GM19395 (cell line): ENCODE measurements around the gene CLDN7.
"Not testable (repeated sequence)": the region's sequence is repeated elsewhere in the genome, so short reads cannot be mapped to it uniquely, and the experiment has no call there.

Experiments used
- ATAC-seq: cut with Tn5 transposase; IDR thresholded peaks from one replicate; pipeline ENCODE4 v1.9.1; 2021; ENCODE audit warnings: mild to moderate bottlenecking, moderate library complexity; ENCODE audit not compliant: unreplicated experiment

The CLDN7 gene

DNA sequence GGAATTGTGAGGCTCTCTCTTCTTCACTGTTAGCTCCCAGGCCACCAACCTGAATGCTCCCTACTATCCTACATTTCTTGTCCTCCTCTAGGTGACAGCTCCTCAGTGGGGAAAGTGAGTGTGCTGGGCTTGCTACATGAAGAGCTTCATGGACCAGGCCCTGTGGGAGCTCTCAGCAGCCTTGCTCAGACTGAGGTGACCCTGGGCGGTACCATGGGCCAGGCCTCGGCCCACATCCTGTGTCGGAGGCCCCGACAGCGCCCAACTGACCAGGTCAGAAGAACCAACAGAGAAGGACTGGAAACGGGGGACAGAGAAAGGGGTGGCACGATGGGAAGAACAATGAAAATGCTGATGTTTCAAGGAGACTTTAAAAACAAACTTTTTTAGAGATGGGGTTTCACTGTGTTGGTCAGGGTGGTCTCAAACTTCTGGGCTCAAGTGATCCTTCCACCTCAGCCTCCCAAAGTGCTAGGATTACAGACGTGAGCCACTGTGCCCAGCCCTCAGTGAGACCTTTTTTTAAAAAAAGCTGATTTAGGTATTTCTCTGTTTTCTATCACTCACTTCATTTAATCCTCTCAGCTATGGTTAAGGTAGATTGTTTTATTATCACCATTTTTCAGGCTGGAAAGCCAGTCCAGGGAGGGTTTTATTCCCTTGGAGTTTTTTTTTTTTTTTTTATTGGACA, 5.4 kb downstream of the CLDN7 start:
- ATAC-seq = no peak

GRCh38 chr17:7254511-7254910, 7.8 kb downstream of the CLDN7 start:
- no peak for ATAC-seq

DNA sequence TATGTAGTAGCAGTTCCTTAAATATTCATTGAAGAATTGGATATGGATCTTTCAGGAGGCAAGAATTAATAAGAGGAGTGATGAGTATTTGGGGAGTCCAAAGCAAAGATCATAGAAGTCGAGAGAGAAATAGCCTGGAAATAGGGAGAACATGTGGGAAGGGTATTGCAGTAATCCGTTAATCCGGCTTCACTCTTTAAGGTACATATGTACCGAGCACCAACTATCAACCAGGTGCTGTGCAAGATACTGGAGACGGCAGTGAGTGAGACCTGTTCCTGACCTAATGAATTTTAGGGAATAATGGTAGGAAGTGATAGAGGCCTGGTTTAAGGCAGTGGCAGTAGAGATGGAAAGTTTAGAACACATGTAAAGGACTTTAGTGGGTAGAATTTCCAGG, 9.2 kb downstream of the CLDN7 start:
- ATAC-seq = no peak

DNA sequence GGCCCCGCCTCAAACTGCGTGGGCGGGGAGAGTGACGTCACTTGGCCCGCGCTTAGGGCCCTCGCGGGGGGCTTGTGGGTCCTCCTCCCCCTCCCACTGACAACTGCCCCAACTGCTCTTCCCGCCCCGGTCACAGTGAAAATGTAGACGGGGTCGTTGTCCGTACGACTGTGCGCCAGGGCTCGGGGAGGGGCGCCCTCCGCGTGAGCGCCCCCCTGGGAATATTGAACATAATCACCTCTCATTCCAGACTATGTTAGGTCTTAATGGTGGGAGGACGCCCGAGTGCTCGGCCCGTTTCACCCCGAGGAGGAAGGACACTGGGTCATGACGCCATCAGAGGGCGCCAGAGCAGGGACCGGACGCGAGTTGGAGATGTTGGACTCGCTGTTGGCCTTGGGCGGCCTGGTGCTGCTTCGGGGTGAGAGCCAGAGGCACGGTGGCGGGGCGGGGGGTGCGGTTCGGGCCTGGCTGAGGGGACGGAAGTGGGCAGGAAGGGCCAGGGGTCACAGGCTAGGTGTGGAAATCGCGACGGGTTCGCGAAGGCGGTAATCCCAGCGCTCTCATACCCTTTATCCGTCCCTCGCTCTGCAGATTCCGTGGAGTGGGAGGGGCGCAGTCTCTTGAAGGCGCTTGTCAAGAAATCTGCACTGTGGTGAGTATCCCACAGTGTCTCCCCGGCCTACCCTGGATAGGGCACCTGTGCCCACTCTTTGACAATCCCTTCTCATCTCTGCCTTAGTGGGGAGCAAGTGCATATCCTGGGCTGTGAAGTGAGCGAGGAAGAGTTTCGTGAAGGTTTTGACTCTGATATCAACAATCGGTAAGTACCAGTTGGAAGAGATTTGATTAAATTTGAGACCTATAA, 9.9 kb downstream of the CLDN7 start, which contains the start of gene ELP5:
TSS of gene ELP5 (plus strand) at position 40 of the 868 bp plus-strand sequence. CDS start at position 376, 336 bp downstream.
- ATAC-seq = peak; percentile 50

- peak; percentile 90 for ATAC-seq
These were observed 10.6 kb downstream of the CLDN7 start, which contains the start of gene CTDNEP1 for GRCh38 chr17:7251661-7252175. CTDNEP1 (minus strand) TSS chr17:7251734; CDS start chr17:7251296, 438 bp downstream.

- ATAC-seq = no peak
These were observed 11.3 kb downstream of the CLDN7 start for GRCh38 chr17:7250695-7251627.

DNA sequence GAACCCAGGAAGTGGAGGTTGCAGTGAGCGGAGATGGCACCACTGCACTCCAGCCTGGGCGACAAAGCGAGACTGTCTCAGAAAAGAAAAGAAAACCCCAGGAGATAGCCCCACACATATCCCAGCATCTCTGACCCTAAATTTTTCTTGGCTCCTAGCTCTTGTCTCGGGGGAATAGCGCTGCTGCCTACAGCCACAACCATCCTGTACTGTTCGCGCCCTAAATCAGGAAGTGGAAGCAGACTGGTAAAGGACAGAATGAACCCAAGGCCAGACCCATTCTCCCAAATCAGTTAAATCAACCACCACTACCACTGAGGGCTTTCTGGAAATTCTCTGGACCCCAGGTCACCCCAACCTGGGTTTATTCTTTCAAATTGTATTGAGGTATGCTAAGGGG, 12.4 kb downstream of the CLDN7 start:
- no peak for ATAC-seq

- no peak for ATAC-seq
These were observed 13.1 kb downstream of the CLDN7 start for GRCh38 chr17:7249214-7249613.

DNA sequence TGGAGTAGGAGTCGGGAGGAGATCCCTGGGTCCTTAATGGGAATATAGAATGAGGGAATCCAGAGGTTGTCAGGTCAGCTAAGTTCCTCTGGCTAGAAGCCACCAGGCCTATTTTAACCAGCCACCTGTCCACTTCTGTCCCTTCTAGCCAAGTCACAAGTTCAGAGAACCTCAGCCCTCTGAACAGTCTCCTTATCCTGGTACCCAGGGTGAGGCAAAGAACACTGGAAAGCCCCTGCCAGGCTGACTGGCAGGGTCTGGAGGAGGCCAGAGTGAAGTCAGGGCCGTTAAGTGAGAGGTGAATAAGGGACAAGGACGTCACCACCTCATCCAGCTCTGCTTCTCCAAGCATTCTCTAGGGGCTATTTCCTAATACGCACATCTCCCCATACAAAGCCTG, 13.5 kb downstream of the CLDN7 start:
- ATAC-seq = no peak

GRCh38 chr17:7246779-7247178, 15.5 kb downstream of the CLDN7 start:
- no peak for ATAC-seq

DNA sequence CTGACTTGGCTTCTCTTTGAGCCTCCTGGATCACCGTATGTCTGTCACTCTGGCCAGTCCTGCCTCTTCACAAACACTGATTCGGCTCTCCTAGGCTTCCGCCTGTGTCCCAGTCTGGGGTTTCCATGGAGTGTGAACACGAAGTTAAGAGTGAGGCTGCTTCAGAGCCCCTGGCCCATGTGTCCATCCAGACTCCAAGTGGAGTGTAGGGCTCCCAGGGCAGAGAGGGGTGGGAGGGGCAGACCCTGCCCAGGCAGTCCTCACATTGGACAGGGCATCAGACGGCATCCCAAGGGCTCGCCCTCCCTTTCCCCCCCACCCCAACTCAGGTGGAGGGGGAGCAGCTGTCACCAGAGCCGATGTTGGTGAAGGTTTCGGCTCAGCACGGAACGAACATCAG, 18.4 kb downstream of the CLDN7 start:
- not testable (repeated sequence) for ATAC-seq

GRCh38 chr17:7243453-7243729, 18.9 kb downstream of the CLDN7 start:
- ATAC-seq = no peak

- peak; percentile 44 for ATAC-seq
These were observed 19.4 kb downstream of the CLDN7 start for GRCh38 chr17:7242717-7243452.

- peak; percentile 37 for ATAC-seq
These were observed 20.2 kb downstream of the CLDN7 start, which contains the start of gene GABARAP for GRCh38 chr17:7241783-7242716. GABARAP (minus strand) TSS chr17:7242449; CDS start chr17:7242330, 119 bp downstream.

DNA sequence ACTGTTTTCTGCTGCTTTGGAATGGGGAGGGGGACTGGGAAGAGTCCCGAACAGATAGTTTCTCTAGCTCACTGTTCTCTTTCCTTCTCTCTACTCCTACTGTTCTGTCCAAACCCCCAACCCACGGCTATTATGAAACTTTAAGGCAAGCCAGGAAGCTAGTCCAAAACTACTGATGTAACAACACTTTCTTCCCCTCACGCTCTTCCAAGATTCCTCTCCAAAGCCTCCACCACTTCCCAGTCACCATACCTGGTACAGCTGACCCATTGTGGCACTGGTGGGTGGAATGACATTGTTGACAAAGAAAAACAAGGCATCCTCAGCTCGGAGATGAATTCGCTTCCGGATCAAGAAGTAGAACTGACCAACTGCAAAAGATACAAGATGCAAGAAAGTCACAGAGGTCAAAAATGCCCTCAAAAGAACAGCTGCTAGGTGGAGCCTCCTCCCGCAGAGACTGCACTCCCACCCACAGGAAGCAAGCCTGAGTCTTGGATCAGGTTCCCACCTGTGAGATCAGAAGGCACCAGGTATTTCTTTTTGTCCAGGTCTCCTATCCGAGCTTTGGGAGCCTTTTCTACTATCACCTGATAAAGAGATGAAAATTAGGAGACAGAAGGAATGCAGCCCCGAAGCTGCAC, 21.1 kb downstream of the CLDN7 start:
- no peak for ATAC-seq

GRCh38 chr17:7240375-7240774, 21.9 kb downstream of the CLDN7 start:
- ATAC-seq = no peak

DNA sequence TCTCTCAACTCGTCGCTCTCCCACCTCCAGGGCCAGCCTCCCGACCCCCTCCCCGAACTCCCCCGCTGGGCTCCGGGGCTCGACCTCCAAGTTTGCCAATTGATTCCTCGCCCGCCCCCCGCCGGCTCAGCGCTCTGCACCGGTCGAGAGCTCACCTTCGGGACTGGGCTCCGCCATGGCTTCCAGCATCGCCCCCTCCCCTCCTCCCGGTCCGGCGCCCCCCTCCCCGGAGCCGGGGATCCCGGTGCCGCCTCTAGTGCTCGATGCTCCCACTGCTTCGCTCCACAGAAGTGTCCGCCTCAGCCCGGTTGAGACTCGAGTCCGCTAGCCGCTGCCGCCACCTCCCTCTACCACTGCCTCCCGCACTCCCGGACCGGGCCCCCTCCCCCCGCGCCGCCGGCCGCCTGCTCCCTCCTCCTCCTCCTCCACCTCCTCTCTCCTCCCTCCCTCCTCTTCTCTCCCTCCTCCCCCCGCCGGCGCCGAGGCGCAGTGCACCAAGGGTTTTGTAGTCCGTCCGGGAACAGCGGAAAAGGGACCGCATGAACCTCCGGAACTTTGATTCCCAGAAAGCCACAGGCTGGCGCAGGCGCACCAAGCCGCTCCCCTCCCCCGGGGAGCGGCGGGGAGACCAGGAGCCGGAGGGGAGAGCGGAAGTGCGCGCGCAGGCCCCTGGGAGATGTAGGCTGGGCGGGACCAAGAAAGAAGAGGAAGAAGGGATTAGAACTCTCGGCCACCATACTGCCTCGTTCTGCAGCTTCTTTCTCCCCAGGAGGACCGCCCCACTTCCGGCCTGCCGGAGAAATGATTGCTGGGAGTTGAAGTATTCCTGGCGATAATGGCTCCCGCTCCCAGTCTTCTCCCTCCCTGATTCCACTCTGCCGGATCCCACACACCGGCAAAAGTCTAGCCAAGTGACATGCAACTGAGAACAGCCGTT, 22.9 kb downstream of the CLDN7 start, which contains the start of gene PHF23:
TSS of gene PHF23 (minus strand) at position 367 of the 937 bp plus-strand sequence. CDS start at position 189, 178 bp downstream.
- peak; percentile 48 for ATAC-seq
